GM12878 (cell line): ENCODE data around the gene TRIOBP.

Experiments used
- BCL3 ChIP-seq: IDR thresholded peaks from 2 replicates; pipeline ENCODE4 v1.6.1; 2011; ENCODE audit warnings: borderline replicate concordance, low read depth, mild to moderate bottlenecking, moderate library complexity, low read length; ENCODE audit not compliant: insufficient read depth, poor library complexity, severe bottlenecking
- BRCA1 ChIP-seq: IDR thresholded peaks from 2 replicates; pipeline ENCODE4 v1.6.1; 2011; ENCODE audit warnings: low read depth, low read length, improper control_type of control experiment
- CEBPB ChIP-seq, 2 experiments: fragments of 150-350 bp in 1 of 2; IDR thresholded peaks; 2 replicates each; pipeline ENCODE4 v1.6.1; 2012 to 2014; ENCODE audit warnings: low read depth in 2 of 2, low read length in 2 of 2, borderline replicate concordance in 1 of 2, inconsistent platforms in 1 of 2
- CTCF ChIP-seq, 3 experiments: IDR thresholded peaks in 2 of 3; conservative IDR thresholded peaks in 1 of 3; 2 replicates each; pipeline ENCODE4 v1.5.1; 2011; ENCODE audit warnings: low read depth in 3 of 3, low read length in 3 of 3, mild to moderate bottlenecking in 3 of 3, control low read depth in 2 of 3, moderate library complexity in 2 of 3, inconsistent platforms in 1 of 3, mixed read lengths in 1 of 3; ENCODE audit not compliant: control insufficient read depth in 2 of 3, insufficient read depth in 1 of 3; ENCODE audit errors: extremely low read depth in 1 of 3
- ETV6 ChIP-seq, 2 experiments: fragments of 450-650 bp in 1 of 2; IDR thresholded peaks in 1 of 2; conservative IDR thresholded peaks in 1 of 2; 2 replicates each; pipeline ENCODE4 v1.6.1; 2014; ENCODE audit warnings: antibody characterized with exemption in 1 of 2, borderline replicate concordance in 1 of 2, low read depth in 1 of 2, mild to moderate bottlenecking in 1 of 2, moderate library complexity in 1 of 2
- EZH2 ChIP-seq: IDR thresholded peaks from 2 replicates; pipeline ENCODE4 v1.6.1; 2012; ENCODE audit warnings: low read depth, mild to moderate bottlenecking, control low read depth, inconsistent platforms, low read length, borderline replicate concordance; ENCODE audit not compliant: control insufficient read depth
- GABPA ChIP-seq: IDR thresholded peaks from 2 replicates; pipeline ENCODE4 v1.6.1; 2014; ENCODE audit warnings: antibody characterized with exemption, low read depth, mild to moderate bottlenecking, inconsistent platforms
- NKRF ChIP-seq: fragments of 450-650 bp; conservative IDR thresholded peaks from 2 replicates; pipeline ENCODE4 v1.6.1; 2017; ENCODE audit warnings: mild to moderate bottlenecking, moderate library complexity
- POLR2A ChIP-seq: IDR thresholded peaks from 2 replicates; pipeline ENCODE4 v1.6.1; 2011; ENCODE audit warnings: low read depth, mild to moderate bottlenecking, low read length
- SP1 ChIP-seq: IDR thresholded peaks from one replicate; pipeline ENCODE4 v1.6.1; 2011; ENCODE audit warnings: low read depth, low read length
- YY1 ChIP-seq: IDR thresholded peaks from 2 replicates; pipeline ENCODE4 v1.6.1; 2011; ENCODE audit warnings: low read depth, mild to moderate bottlenecking, low read length
- TF ChIP-seq, protein P1 (sequence below): fragments of 450-650 bp; formaldehyde crosslinking; IDR thresholded peaks from 2 replicates; pipeline ENCODE4 v1.4.0; 2020; ENCODE audit warnings: mild to moderate bottlenecking, moderate library complexity
- TF ChIP-seq, protein P2 (sequence below): IDR thresholded peaks from 2 replicates; pipeline ENCODE4 v1.6.1; 2012; ENCODE audit warnings: improper control_type of control experiment, low read depth, low read length; ENCODE audit not compliant: insufficient replicate concordance

DNA sequence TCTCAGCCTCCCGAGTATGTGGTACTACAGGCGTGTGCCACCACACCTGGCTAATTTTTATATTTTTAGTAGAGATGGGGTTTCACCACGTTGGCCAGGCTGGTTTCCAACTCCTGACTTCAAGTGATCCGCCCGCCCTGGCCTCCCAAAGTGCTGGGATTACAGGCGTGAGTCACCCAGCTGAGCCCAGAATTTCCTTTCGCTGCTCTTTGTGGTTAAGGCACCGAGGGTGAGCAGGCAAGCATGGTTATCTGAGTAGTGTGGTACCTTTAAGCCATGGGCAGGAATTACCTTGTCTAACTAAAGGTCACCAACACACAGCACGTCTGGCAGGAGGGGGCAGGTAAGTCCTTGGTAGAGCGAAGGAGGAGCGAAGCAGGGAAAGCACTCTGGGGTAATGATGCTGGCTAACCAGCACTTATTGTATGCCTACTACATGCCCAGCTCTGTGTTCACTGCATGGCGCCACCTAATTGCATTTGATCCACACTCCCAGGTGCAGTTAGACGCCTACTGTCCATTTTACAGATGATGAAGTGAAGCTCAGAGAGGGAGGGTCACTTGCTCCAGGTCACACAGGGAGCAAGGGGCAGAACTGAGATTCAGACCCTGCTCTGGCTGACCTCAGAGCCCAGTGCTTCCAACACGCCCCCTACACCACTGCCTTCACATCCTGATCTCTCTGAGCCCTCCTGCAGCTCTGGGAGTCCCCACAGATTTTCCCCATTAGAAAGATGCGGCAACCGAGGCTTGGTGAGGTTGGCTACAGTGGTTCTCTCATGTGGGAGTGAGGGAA lies 45.7 kb downstream of the TRIOBP start:
- TF ChIP-seq BRCA1, result no peak
- TF ChIP-seq, protein P1, sequence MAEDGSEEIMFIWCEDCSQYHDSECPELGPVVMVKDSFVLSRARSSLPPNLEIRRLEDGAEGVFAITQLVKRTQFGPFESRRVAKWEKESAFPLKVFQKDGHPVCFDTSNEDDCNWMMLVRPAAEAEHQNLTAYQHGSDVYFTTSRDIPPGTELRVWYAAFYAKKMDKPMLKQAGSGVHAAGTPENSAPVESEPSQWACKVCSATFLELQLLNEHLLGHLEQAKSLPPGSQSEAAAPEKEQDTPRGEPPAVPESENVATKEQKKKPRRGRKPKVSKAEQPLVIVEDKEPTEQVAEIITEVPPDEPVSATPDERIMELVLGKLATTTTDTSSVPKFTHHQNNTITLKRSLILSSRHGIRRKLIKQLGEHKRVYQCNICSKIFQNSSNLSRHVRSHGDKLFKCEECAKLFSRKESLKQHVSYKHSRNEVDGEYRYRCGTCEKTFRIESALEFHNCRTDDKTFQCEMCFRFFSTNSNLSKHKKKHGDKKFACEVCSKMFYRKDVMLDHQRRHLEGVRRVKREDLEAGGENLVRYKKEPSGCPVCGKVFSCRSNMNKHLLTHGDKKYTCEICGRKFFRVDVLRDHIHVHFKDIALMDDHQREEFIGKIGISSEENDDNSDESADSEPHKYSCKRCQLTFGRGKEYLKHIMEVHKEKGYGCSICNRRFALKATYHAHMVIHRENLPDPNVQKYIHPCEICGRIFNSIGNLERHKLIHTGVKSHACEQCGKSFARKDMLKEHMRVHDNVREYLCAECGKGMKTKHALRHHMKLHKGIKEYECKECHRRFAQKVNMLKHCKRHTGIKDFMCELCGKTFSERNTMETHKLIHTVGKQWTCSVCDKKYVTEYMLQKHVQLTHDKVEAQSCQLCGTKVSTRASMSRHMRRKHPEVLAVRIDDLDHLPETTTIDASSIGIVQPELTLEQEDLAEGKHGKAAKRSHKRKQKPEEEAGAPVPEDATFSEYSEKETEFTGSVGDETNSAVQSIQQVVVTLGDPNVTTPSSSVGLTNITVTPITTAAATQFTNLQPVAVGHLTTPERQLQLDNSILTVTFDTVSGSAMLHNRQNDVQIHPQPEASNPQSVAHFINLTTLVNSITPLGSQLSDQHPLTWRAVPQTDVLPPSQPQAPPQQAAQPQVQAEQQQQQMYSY, result no peak
- no peak for TF ChIP-seq CEBPB (IDR thresholded peaks at IDR 0.05; ENCODE audit: borderline replicate concordance in 1 of 2, low read depth in 2 of 2, low read length in 2 of 2)
- TF ChIP-seq CTCF (IDR thresholded peaks at IDR 0.05 in 2 of 3, conservative IDR thresholded peaks at IDR 0.05 in 1 of 3; ENCODE audit: control insufficient read depth in 2 of 3, extremely low read depth in 1 of 3, insufficient read depth in 1 of 3, low read depth in 3 of 3, low read length in 3 of 3), result no peak
- no peak for TF ChIP-seq BCL3
- TF ChIP-seq NKRF, result no peak
- no peak for TF ChIP-seq GABPA
- TF ChIP-seq, protein P2, sequence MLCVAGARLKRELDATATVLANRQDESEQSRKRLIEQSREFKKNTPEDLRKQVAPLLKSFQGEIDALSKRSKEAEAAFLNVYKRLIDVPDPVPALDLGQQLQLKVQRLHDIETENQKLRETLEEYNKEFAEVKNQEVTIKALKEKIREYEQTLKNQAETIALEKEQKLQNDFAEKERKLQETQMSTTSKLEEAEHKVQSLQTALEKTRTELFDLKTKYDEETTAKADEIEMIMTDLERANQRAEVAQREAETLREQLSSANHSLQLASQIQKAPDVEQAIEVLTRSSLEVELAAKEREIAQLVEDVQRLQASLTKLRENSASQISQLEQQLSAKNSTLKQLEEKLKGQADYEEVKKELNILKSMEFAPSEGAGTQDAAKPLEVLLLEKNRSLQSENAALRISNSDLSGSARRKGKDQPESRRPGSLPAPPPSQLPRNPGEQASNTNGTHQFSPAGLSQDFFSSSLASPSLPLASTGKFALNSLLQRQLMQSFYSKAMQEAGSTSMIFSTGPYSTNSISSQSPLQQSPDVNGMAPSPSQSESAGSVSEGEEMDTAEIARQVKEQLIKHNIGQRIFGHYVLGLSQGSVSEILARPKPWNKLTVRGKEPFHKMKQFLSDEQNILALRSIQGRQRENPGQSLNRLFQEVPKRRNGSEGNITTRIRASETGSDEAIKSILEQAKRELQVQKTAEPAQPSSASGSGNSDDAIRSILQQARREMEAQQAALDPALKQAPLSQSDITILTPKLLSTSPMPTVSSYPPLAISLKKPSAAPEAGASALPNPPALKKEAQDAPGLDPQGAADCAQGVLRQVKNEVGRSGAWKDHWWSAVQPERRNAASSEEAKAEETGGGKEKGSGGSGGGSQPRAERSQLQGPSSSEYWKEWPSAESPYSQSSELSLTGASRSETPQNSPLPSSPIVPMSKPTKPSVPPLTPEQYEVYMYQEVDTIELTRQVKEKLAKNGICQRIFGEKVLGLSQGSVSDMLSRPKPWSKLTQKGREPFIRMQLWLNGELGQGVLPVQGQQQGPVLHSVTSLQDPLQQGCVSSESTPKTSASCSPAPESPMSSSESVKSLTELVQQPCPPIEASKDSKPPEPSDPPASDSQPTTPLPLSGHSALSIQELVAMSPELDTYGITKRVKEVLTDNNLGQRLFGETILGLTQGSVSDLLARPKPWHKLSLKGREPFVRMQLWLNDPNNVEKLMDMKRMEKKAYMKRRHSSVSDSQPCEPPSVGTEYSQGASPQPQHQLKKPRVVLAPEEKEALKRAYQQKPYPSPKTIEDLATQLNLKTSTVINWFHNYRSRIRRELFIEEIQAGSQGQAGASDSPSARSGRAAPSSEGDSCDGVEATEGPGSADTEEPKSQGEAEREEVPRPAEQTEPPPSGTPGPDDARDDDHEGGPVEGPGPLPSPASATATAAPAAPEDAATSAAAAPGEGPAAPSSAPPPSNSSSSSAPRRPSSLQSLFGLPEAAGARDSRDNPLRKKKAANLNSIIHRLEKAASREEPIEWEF, result no peak
- TF ChIP-seq ETV6 (conservative IDR thresholded peaks at IDR 0.05 in 1 of 2, IDR thresholded peaks at IDR 0.05 in 1 of 2; ENCODE audit: borderline replicate concordance in 1 of 2, low read depth in 1 of 2), result no peak
- no peak for TF ChIP-seq POLR2A
- no peak for TF ChIP-seq SP1
- TF ChIP-seq EZH2, result no peak
- TF ChIP-seq YY1, result no peak
